ENCODE data around the gene GRB10. TPM values are rescaled to one million over a fixed set of nuclear protein-coding genes. Genes with fewer than 3 reads are reported as not detected.
A peak's percentile ranks its signal among the peaks of the same experiment; 100 is the strongest.

GRB10 gene
- total RNA-seq, 1 donor from 2014 or later: 33.9 TPM

DNA sequence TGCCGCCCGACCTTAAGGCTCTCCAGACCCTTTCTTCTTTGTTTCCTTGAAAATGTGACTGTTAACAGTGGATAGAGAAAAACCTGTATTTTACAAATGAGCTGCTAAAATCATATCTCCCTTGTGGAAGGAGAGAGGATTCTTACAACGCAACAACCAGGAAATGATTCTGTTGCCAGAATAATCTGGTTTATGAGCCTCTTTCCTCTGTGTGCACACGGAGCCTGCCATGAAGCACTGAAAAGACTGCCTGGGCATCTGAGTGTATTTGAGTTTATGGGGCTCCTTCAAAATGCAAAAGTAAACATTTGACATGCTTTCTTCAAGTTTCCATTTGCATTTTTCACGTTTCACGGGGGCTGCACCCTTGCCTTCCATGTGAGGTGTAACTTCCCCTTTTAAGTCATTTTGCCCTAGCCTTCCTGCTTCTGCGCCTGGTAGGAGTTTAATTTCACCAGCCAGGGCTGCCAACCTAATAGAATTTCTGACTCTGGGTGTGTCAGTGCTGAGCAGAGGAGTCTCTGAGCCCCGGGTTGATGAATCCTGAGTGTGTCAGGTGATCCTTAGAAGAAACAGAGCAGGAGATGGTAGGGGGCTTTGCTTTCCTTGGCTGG is 101.2 kb downstream of the GRB10 start:
- no peak overlapping the region for H3K9ac ChIP-seq
- H3K79me2 ChIP-seq (ENCODE audit: low read depth): peaks cover 7% of the 10 kb centered on the region
- Mint-ChIP-seq H3K4me3 (no peak overlapping the region), H3K27me3 (ENCODE audit: insufficient read depth, low read depth) (no peaks in the 10 kb centered on the region), H3K9me3 (peaks cover 13% of the 10 kb centered on the region), H3K27ac (no peak overlapping the region), H3K36me3 (peaks cover 31% of the 10 kb centered on the region), H3K4me1 (peaks cover 19% of the 10 kb centered on the region)
- H3K4me1 ChIP-seq: peaks cover 7% of the 10 kb centered on the region
- no peak overlapping the region for H2AFZ ChIP-seq (replicated peaks)
- DNase-seq (ENCODE audit: low spot score): no peak
- H3K27me3 ChIP-seq: no peaks in the 10 kb centered on the region
- TF ChIP-seq EZH2phosphoT487 (IDR thresholded peaks at IDR 0.05) (no peak), EZH2 (IDR thresholded peaks at IDR 0.05) (no peak), CTCF (IDR thresholded peaks at IDR 0.05) (no peak)
- no peaks in the 10 kb centered on the region for H3F3A ChIP-seq (ENCODE audit: low read depth)
- no peaks in the 10 kb centered on the region for H3K9me3 ChIP-seq (ENCODE audit: low read depth)
- no peak overlapping the region for H3K4me3 ChIP-seq
- H4K20me1 ChIP-seq (ENCODE audit: low read depth): peaks cover 4% of the 10 kb centered on the region
- no peak overlapping the region for H3K27ac ChIP-seq
- no peaks in the 10 kb centered on the region for H3K36me3 ChIP-seq
- H3K4me2 ChIP-seq: no peak overlapping the region

GRCh38 chr7:50679218-50680007 is 103.3 kb downstream of the GRB10 start:
- TF ChIP-seq EZH2phosphoT487 (IDR thresholded peaks at IDR 0.05): no peak
- no peak for TF ChIP-seq EZH2 (IDR thresholded peaks at IDR 0.05)
- peak; percentile 44 for TF ChIP-seq CTCF (IDR thresholded peaks at IDR 0.05)
- H3K27me3 ChIP-seq: no peaks in the 10 kb centered on the region
- H3F3A ChIP-seq (ENCODE audit: low read depth): no peaks in the 10 kb centered on the region
- DNase-seq (ENCODE audit: low spot score): peak; percentile 31
- peaks cover 7% of the 10 kb centered on the region for H3K79me2 ChIP-seq (ENCODE audit: low read depth)
- Mint-ChIP-seq H3K27me3 (ENCODE audit: insufficient read depth, low read depth) (no peaks in the 10 kb centered on the region), H3K9me3 (peaks cover under 1% of the 10 kb centered on the region), H3K27ac (no peak overlapping the region), H3K4me1 (peaks cover 30% of the 10 kb centered on the region), H3K4me3 (no peak overlapping the region), H3K36me3 (peaks cover 18% of the 10 kb centered on the region)
- H3K27ac ChIP-seq: no peak overlapping the region
- H3K9ac ChIP-seq: no peak overlapping the region
- H3K9me3 ChIP-seq (ENCODE audit: low read depth): no peaks in the 10 kb centered on the region
- H3K36me3 ChIP-seq: no peaks in the 10 kb centered on the region
- peaks cover 8% of the 10 kb centered on the region for H3K4me1 ChIP-seq
- peaks cover 6% of the 10 kb centered on the region for H4K20me1 ChIP-seq (ENCODE audit: low read depth)
- H2AFZ ChIP-seq (replicated peaks): no peak overlapping the region
- H3K4me3 ChIP-seq: no peak overlapping the region
- H3K4me2 ChIP-seq: no peak overlapping the region

- Mint-ChIP-seq H3K36me3 (peaks cover 24% of the 10 kb centered on the region), H3K27me3 (ENCODE audit: insufficient read depth, low read depth) (no peaks in the 10 kb centered on the region), H3K9me3 (peaks cover 2% of the 10 kb centered on the region), H3K27ac (no peak overlapping the region), H3K4me1 (peaks cover 33% of the 10 kb centered on the region), H3K4me3 (no peak overlapping the region)
- no peak for DNase-seq (ENCODE audit: low spot score)
- H3K4me3 ChIP-seq: no peak overlapping the region
- H2AFZ ChIP-seq (replicated peaks): no peak overlapping the region
- peaks cover 8% of the 10 kb centered on the region for H3K4me1 ChIP-seq
- peaks cover 6% of the 10 kb centered on the region for H4K20me1 ChIP-seq (ENCODE audit: low read depth)
- H3K36me3 ChIP-seq: no peaks in the 10 kb centered on the region
- H3K9me3 ChIP-seq (ENCODE audit: low read depth): no peaks in the 10 kb centered on the region
- no peak overlapping the region for H3K9ac ChIP-seq
- H3K4me2 ChIP-seq: no peak overlapping the region
- TF ChIP-seq EZH2phosphoT487 (IDR thresholded peaks at IDR 0.05) (no peak), CTCF (IDR thresholded peaks at IDR 0.05) (no peak), EZH2 (IDR thresholded peaks at IDR 0.05) (no peak)
- no peaks in the 10 kb centered on the region for H3K27me3 ChIP-seq
- H3K79me2 ChIP-seq (ENCODE audit: low read depth): peaks cover 7% of the 10 kb centered on the region
- H3K27ac ChIP-seq: no peak overlapping the region
- no peaks in the 10 kb centered on the region for H3F3A ChIP-seq (ENCODE audit: low read depth)
Observed at GRCh38 chr7:50678586-50678985, 104.1 kb downstream of the GRB10 start.

All from neural progenitor cell (in vitro differentiated cells).